Ascending aorta (tissue), 2 donors: ENCODE measurements around the gene MRPS11. TPM values are rescaled to one million over a fixed set of nuclear protein-coding genes. Genes with fewer than 3 reads are reported as not detected.
"Not testable (repeated sequence)": the region's sequence is repeated elsewhere in the genome, so short reads cannot be mapped to it uniquely, and the experiment has no call there.

Source experiments
- DNase-seq, 2 donors: peaks; one replicate each; pipeline ENCODE4 v3.0.0-alpha.2; 2019; ENCODE audit warnings: low spot score in 2 of 2
- H3K27ac ChIP-seq, 2 donors: fragments of 200-600 bp; sonication (generic); one replicate each; pipeline ENCODE4 v1.5.1; 2016 to 2017; ENCODE audit warnings: mild to moderate bottlenecking in 1 of 2
- H3K27me3 ChIP-seq: fragments of 200-600 bp; sonication (generic); one replicate; pipeline ENCODE4 v1.5.1; 2017
- H3K36me3 ChIP-seq, 2 donors: fragments of 200-600 bp; sonication (generic); one replicate each; pipeline ENCODE4 v1.5.1; 2016
- H3K4me1 ChIP-seq, 2 donors: fragments of 200-600 bp; sonication (generic); one replicate each; pipeline ENCODE4 v1.5.1; 2016 to 2017; ENCODE audit warnings: mild to moderate bottlenecking in 1 of 2
- H3K4me3 ChIP-seq, 2 donors: fragments of 200-600 bp; sonication (generic); one replicate each; pipeline ENCODE4 v1.5.1; 2016 to 2017; ENCODE audit warnings: mild to moderate bottlenecking in 1 of 2
- H3K9me3 ChIP-seq, 2 donors: fragments of 200-600 bp; sonication (generic); one replicate each; pipeline ENCODE4 v1.5.1; 2016
- CTCF ChIP-seq, 3 experiments: fragments of 200-600 bp in 2 of 3; fragments of 450-650 bp in 1 of 3; sonication (generic) in 2 of 3; IDR thresholded peaks; one replicate each; pipeline ENCODE4 v1.5.1; 2016 to 2019; ENCODE audit warnings: antibody characterized with exemption in 3 of 3, mild to moderate bottlenecking in 1 of 3, moderate library complexity in 1 of 3
- intact Hi-C: fragments of 100-400 bp; cut with DNase I; formaldehyde crosslinking; loops from one replicate; pipeline ENCODE4 v1.15.1; 2023
- total RNA-seq: library from RNA; depleted of rRNA; stranded (reverse); fragments of >200 nt; gene quantifications from one replicate; pipeline ENCODE4 v1.1.0, GENCODE V29; 2016

The MRPS11 gene
- total RNA-seq, 1 donor from 2014 or later = 29.4 TPM

DNA sequence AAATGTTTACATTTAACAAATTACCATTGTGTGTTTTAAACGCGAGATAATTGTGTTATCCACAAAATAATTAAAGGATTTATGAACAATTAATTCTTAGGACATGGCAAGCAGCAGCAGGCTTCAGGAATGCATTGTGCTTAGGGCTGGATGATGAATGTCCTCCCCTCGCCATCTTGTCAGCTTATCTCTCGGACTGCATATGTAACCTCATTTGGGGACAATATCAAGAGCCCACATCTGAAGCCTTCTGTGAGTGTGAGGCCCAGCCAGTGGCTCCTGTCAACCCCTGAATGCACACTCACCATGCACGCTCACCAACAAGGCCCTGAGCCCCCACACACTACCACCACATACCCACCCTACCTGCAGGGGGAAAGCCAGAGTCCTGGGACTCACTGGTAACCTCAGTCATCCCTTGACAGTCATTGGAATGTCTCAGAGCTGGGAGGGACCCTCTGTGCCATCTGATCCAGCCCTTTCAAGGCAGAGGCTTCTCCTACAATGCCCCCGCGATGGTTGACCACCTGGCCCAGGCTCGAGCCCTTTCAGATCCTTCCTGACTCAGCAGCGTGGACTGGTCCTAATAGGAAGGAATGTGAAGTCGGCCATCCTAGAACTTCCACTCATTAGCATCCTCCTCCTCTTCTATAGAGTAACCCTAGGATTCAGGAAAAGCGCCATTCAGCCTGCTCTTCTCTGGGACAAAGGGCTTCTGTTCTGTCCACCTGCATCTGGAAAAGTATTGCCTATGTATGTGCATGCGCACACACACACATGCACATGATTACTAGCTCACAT is 38.5 kb upstream of the MRPS11 start:
- Histone ChIP-seq H3K9me3 (no peaks in the 10 kb centered on the region), H3K4me3 (no peak overlapping the region), H3K27ac (no peak overlapping the region), H3K27me3 (no peaks in the 10 kb centered on the region), H3K36me3 (no peaks in the 10 kb centered on the region), H3K4me1 (no peaks in the 10 kb centered on the region)
- no peak for TF ChIP-seq CTCF (IDR thresholded peaks at IDR 0.05)
- intact Hi-C loops = no loop called here
- DNase-seq = no peak

DNA sequence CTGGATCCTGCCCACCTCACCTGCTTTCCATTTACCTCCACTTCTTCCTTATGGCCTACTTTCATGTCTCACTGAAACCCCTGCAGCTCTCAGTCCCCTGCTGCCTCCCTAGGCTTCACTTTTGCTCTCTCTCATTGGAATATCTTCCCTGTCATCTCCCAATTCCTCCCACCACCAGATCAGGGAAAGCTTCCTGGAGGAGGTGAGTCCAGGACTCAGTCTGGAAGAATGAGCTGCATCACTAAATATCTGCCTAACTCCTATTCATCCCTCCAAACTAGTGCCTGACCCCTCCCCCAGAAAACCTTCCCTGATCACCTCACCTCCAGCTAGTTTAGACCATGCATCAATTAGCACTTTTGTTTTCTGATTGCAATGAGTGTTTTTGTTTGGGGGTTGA is 37.5 kb upstream of the MRPS11 start:
- Histone ChIP-seq H3K27ac (no peak overlapping the region), H3K36me3 (no peaks in the 10 kb centered on the region), H3K9me3 (no peaks in the 10 kb centered on the region), H3K4me3 (no peak overlapping the region), H3K4me1 (no peaks in the 10 kb centered on the region), H3K27me3 (no peaks in the 10 kb centered on the region)
- no peak for DNase-seq
- intact Hi-C loops = no loop called here
- TF ChIP-seq CTCF (IDR thresholded peaks at IDR 0.05) = no peak

DNA sequence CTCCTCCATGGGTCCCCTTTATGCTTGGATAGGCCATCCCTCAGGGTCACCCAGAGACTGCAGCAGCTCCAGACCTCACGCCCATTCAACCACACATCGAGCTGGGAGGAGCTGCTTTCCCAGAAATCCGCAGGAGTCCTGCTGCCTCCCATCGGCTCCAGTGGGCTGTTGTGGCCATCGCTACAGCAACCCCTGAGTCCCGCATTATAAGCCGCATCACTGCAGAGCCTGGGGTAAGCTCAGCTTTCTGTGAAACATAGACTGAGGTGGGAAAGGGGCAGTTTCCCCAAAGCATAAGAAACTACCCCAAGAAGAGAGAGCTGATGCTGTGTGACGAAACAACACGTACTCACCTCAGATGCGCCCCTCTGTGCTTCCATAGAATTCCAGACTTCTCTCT is 36.1 kb upstream of the MRPS11 start:
- H3K27me3 ChIP-seq = no peaks in the 10 kb centered on the region
- no peak overlapping the region for H3K4me3 ChIP-seq
- no peaks in the 10 kb centered on the region for H3K9me3 ChIP-seq
- no peaks in the 10 kb centered on the region for H3K4me1 ChIP-seq
- H3K27ac ChIP-seq = no peak overlapping the region
- intact Hi-C loops = no loop called here
- TF ChIP-seq CTCF (IDR thresholded peaks at IDR 0.05) = no peak
- no peaks in the 10 kb centered on the region for H3K36me3 ChIP-seq
- no peak for DNase-seq

DNA sequence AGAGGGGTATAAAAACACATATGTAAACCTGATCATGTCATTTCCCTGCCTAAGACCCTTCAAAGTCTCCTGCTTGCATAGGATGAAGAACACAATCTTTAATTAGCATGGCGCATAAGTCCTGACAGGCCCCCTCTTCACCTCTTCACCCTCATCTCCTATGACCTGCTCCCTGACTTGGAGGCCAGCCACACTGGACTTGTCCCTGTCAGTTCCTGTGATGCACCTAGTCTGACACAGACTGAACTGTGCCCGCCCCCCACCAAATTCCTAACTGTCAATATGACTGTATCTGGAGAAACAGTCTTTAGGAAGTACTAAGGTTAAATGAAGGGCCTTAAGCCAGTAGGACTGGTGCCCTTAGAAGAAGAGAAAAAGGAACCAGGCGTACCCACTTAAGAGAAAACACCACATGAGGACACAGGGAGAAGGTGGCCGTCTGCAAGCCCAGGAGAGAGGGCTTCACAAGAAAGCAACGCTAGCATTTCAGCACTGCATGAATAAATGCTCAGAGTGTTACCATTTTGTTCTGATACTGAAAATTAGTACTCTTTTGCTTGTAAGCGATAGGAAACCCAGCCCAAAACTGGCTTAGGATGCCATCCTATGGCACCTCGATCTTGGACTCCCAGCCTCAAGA is 34.3 kb upstream of the MRPS11 start:
- H3K9me3 ChIP-seq = no peaks in the 10 kb centered on the region
- peaks cover under 1% of the 10 kb centered on the region for H3K27me3 ChIP-seq
- H3K4me1 ChIP-seq = no peaks in the 10 kb centered on the region
- H3K27ac ChIP-seq = no peak overlapping the region
- no peaks in the 10 kb centered on the region for H3K36me3 ChIP-seq
- no peak for DNase-seq
- no peak overlapping the region for H3K4me3 ChIP-seq
- intact Hi-C loops = no loop called here
- no peak for TF ChIP-seq CTCF (IDR thresholded peaks at IDR 0.05)

GRCh38 chr15:88434106-88434505 is 33.4 kb upstream of the MRPS11 start:
- H3K9me3 ChIP-seq, DNase-seq, intact Hi-C loops, H3K4me1 ChIP-seq, H3K4me3 ChIP-seq, H3K36me3 ChIP-seq, H3K27ac ChIP-seq, H3K27me3 ChIP-seq: not testable (repeated sequence)

- H3K27ac ChIP-seq = no peak overlapping the region
- H3K4me1 ChIP-seq = no peaks in the 10 kb centered on the region
- DNase-seq = no peak
- H3K36me3 ChIP-seq = no peaks in the 10 kb centered on the region
- intact Hi-C loops = no loop called here
- H3K27me3 ChIP-seq = peaks cover 4% of the 10 kb centered on the region
- no peak for TF ChIP-seq CTCF (IDR thresholded peaks at IDR 0.05)
- no peak overlapping the region for H3K4me3 ChIP-seq
- H3K9me3 ChIP-seq = peaks cover 0 to under 1% of the 10 kb centered on the region in 2 donors
These were observed 29.3 kb upstream of the MRPS11 start for GRCh38 chr15:88438181-88438580.
